AG09309 (cell line): Measurements from ENCODE around the gene NEK4.

Experiments used
- DNase-seq: peaks from one replicate; pipeline ENCODE4 v3.0.0-alpha.2; 2010; ENCODE audit warnings: low read depth
- H3K4me3 ChIP-seq: 2 replicates; pipeline ENCODE4 v1.5.1; 2011; ENCODE audit warnings: mild to moderate bottlenecking, low read depth, low read length, moderate library complexity; ENCODE audit not compliant: control insufficient read depth
- TF ChIP-seq, protein P1 (sequence below): IDR thresholded peaks from 2 replicates; pipeline ENCODE4 v1.5.1; 2011; ENCODE audit warnings: mild to moderate bottlenecking, low read depth, low read length, inconsistent platforms; ENCODE audit not compliant: insufficient read depth, control insufficient read depth; ENCODE audit errors: missing control alignments

The NEK4 gene

DNA sequence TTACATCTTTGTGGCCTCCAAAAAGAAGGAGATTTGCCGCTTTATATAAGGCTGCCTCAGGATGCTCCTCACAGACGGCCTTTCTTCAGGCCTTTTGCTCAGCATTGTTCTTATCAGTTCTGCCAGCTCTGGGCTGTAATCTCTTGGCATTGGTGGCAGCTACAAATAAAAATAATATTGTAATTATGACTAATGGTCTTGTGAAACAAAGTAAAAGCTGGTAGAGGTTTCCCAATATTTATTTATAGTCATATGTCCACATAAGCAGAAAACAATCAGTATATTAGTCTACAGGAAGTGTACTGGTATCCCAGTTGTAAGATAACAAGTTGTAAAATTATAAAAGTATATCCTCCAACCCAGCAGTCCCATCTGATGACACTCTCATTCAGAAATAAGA lies 7.3 kb downstream of the NEK4 start:
- TF ChIP-seq, protein P1, sequence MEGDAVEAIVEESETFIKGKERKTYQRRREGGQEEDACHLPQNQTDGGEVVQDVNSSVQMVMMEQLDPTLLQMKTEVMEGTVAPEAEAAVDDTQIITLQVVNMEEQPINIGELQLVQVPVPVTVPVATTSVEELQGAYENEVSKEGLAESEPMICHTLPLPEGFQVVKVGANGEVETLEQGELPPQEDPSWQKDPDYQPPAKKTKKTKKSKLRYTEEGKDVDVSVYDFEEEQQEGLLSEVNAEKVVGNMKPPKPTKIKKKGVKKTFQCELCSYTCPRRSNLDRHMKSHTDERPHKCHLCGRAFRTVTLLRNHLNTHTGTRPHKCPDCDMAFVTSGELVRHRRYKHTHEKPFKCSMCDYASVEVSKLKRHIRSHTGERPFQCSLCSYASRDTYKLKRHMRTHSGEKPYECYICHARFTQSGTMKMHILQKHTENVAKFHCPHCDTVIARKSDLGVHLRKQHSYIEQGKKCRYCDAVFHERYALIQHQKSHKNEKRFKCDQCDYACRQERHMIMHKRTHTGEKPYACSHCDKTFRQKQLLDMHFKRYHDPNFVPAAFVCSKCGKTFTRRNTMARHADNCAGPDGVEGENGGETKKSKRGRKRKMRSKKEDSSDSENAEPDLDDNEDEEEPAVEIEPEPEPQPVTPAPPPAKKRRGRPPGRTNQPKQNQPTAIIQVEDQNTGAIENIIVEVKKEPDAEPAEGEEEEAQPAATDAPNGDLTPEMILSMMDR = no peak
- H3K4me3 ChIP-seq = no peak overlapping the region
- no peak for DNase-seq

DNA sequence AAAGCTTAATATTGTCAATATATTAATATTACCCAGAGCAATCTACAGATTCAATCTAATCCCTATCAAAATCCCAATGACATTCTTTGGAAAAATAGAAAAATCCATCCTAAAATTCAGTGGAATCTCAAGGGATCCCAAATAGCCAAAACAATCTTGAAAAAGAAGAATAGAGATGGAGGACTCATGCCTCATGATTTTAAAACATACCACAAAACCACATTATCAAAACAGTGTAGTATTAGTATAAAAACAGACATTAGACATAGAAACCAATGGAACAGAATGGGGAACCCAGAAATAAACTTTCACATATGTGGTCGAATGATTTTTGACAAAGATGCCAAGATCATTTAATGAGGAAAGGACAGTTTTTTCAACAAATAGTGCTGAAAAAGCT lies 14.6 kb downstream of the NEK4 start:
- no peak overlapping the region for H3K4me3 ChIP-seq
- TF ChIP-seq, protein P1 = no peak
- DNase-seq = no peak

DNA sequence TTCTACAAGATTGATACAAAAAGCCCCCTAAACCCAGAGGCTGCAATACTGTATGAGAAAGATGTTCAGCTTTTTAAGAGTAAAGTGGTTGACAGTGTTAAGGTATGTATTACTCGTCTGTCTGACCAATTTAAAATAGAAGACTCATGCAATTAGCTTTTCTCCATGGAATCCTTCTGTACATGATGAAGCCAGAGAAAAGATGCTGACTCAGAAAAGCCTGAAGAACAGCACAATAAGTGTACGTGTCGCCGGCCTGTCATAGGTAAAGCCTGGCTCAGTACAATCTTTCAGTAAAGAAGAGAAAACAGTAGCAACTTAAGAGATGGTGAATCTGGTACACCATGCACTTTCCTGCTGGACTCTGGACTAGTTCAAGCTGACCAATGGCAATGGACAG lies 16.4 kb downstream of the NEK4 start:
- TF ChIP-seq, protein P1 = no peak
- DNase-seq = no peak
- H3K4me3 ChIP-seq = no peak overlapping the region

DNA sequence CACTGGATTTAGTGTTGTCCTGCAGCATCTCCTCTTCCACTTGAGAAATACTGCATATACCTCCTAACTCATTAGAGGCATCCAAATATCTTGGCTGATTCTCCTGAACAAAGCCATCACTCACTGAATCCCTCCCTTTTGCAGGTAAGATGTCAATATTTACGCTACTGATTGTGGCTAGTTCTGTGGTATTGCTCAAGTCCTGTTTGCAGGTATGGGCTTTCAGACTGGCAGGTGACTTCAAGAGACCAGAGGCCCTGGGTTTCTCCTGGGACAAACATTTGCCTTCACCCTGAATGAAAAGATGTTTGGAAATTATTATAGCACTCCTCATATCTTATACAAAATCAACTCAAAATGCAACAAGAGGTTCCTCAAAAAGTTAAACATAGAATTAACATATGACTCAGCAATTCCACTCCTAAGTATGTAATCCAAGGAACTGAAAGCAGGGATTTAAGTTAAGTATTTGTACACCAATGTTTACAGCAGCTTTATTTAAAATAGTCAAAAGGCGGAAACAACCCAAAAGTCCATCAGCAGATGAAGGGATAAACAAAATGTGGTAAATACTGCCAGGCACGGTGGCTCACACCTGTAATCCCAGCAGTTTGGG lies 18.6 kb downstream of the NEK4 start:
- no peak for DNase-seq
- no peak overlapping the region for H3K4me3 ChIP-seq
- TF ChIP-seq, protein P1 = no peak

DNA sequence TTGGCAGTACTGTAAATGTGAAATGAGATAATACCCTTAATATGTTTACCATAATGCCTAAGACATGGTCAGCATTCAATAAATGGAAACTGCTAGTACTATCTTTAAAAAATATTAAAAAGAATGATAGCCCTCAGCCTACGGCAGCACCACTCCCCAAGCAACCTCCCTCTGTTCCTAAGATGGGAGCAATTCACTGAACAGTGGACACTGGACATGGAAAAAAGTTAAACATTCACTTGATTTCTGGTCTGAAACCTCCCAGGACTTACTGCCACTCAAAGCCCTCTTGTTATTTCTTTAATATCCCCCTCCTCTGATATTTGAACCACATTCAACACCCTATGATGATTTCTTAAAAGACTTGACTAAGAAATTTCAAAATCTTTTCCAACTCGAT lies 27.0 kb downstream of the NEK4 start:
- no peak overlapping the region for H3K4me3 ChIP-seq
- no peak for DNase-seq
- TF ChIP-seq, protein P1 = no peak

DNA sequence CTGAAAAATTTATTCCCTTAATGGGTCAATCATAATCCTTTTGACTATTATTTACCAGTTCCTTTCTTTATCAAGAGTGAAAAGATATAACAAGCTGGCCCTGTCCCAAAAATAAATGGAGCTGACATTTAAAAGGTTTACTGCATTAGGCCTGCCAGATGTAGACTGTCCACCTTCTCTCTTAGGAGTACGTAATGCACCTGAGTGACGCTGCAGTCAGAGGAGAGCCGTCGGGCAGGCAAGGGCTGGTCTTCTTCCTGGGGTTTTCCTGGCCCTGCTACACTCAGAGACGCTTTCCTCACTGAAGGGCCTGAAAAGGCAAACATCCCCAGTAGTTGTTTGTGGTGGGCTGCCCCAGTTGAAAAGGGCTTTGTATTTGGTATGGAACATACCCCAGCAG lies 27.6 kb downstream of the NEK4 start:
- DNase-seq = no peak
- TF ChIP-seq, protein P1 = no peak
- H3K4me3 ChIP-seq = no peak overlapping the region
